RPMI7951 (cell line): ENCODE data around the gene DENND4C. TPM values are rescaled to one million over a fixed set of nuclear protein-coding genes. Genes with fewer than 3 reads are reported as not detected.
A peak's percentile ranks its signal among the peaks of the same experiment; 100 is the strongest.
"Not testable (repeated sequence)": the region's sequence is repeated elsewhere in the genome, so short reads cannot be mapped to it uniquely, and the experiment has no call there.

Experiments used
- DNase-seq: peaks from one replicate; pipeline ENCODE4 v3.0.0-alpha.2; 2012; ENCODE audit warnings: low read depth
- total RNA-seq: library from RNA; depleted of rRNA; stranded (reverse); fragments of >200 nt; shearing (Covaris generic); gene quantifications from 2 replicates; pipeline ENCODE4 v1.2.3, GENCODE V29; 2014

Gene DENND4C
- total RNA-seq, 1 experiment from 2014 or later: 65.4 TPM

- not testable (repeated sequence) for DNase-seq
Measured at GRCh38 chr9:19266778-19267384, 36.4 kb downstream of the DENND4C start.

- no peak for DNase-seq
Measured at GRCh38 chr9:19269582-19269981, 39.1 kb downstream of the DENND4C start.

- DNase-seq: no peak
Measured at GRCh38 chr9:19270421-19270949, 40.0 kb downstream of the DENND4C start.

GRCh38 chr9:19271081-19271480 lies 40.6 kb downstream of the DENND4C start:
- DNase-seq: no peak

GRCh38 chr9:19281801-19282200 lies 51.3 kb downstream of the DENND4C start:
- DNase-seq: no peak

GRCh38 chr9:19283072-19283710 lies 52.7 kb downstream of the DENND4C start:
- no peak for DNase-seq

- no peak for DNase-seq
Measured at GRCh38 chr9:19284729-19285128, 54.2 kb downstream of the DENND4C start.

GRCh38 chr9:19286634-19287188 lies 56.2 kb downstream of the DENND4C start:
- peak; percentile 1 for DNase-seq

GRCh38 chr9:19288081-19288480 lies 57.6 kb downstream of the DENND4C start:
- no peak for DNase-seq

GRCh38 chr9:19290103-19290502 lies 59.6 kb downstream of the DENND4C start:
- DNase-seq: no peak

- no peak for DNase-seq
Measured at GRCh38 chr9:19294219-19294618, 63.7 kb downstream of the DENND4C start.

- no peak for DNase-seq
Measured at GRCh38 chr9:19298436-19299000, 68.0 kb downstream of the DENND4C start.

GRCh38 chr9:19303216-19303615 lies 72.7 kb downstream of the DENND4C start:
- no peak for DNase-seq

GRCh38 chr9:19306568-19306967 lies 76.1 kb downstream of the DENND4C start:
- DNase-seq: no peak

GRCh38 chr9:19310246-19310645 lies 79.8 kb downstream of the DENND4C start:
- no peak for DNase-seq

GRCh38 chr9:19313573-19313972 lies 83.1 kb downstream of the DENND4C start:
- DNase-seq: no peak

- no peak for DNase-seq
Measured at GRCh38 chr9:19320495-19320894, 90.0 kb downstream of the DENND4C start.

GRCh38 chr9:19331877-19332276 lies 101.4 kb downstream of the DENND4C start:
- no peak for DNase-seq

GRCh38 chr9:19336166-19336565 lies 105.7 kb downstream of the DENND4C start:
- DNase-seq: no peak

- no peak for DNase-seq
Measured at GRCh38 chr9:19342947-19343346, 112.5 kb downstream of the DENND4C start.

GRCh38 chr9:19358701-19359100 lies 128.2 kb downstream of the DENND4C start:
- DNase-seq: no peak

GRCh38 chr9:19369107-19369506 lies 138.6 kb downstream of the DENND4C start:
- DNase-seq: no peak

- peak; percentile 8 for DNase-seq
Measured at GRCh38 chr9:19371942-19372341, 141.4 kb downstream of the DENND4C start.
